Karpas-422 (cell line): ENCODE measurements around the gene NEK6. TPM values are rescaled to one million over a fixed set of nuclear protein-coding genes. Genes with fewer than 3 reads are reported as not detected.

Experiments
- DNase-seq: peaks from one replicate; pipeline ENCODE4 v3.0.0-alpha.2; 2015
- H2AFZ ChIP-seq: fragments of 200-600 bp; sonication (generic); 2 replicates; pipeline ENCODE4 v1.6.1; 2014; ENCODE audit warnings: antibody characterized with exemption, low read length, mixed read lengths
- H3K27ac ChIP-seq: fragments of 200-600 bp; sonication (generic); 2 replicates; pipeline ENCODE4 v1.5.1; 2014; ENCODE audit warnings: mild to moderate bottlenecking, low read length, moderate library complexity
- H3K27me3 ChIP-seq: fragments of 200-600 bp; sonication (generic); 2 replicates; pipeline ENCODE4 v1.6.1; 2014; ENCODE audit warnings: low read length, mixed read lengths
- H3K36me3 ChIP-seq: fragments of 200-600 bp; sonication (generic); 2 replicates; pipeline ENCODE4 v1.6.1; 2014; ENCODE audit warnings: low read length, mixed read lengths; ENCODE audit not compliant: insufficient read depth
- H3K4me1 ChIP-seq: fragments of 200-600 bp; sonication (generic); 2 replicates; pipeline ENCODE4 v1.6.1; 2014; ENCODE audit warnings: mild to moderate bottlenecking, low read length, mixed read lengths
- H3K4me2 ChIP-seq: fragments of 200-600 bp; sonication (generic); 2 replicates; pipeline ENCODE4 v1.6.1; 2014; ENCODE audit warnings: low read length, low read depth, mild to moderate bottlenecking; ENCODE audit not compliant: poor library complexity, severe bottlenecking
- H3K4me3 ChIP-seq: fragments of 200-600 bp; sonication (generic); 2 replicates; pipeline ENCODE4 v1.5.1; 2014; ENCODE audit warnings: mild to moderate bottlenecking, antibody characterized with exemption, low read length, mixed read lengths
- H3K79me2 ChIP-seq: fragments of 200-600 bp; sonication (generic); 2 replicates; pipeline ENCODE4 v1.6.1; 2014; ENCODE audit warnings: mild to moderate bottlenecking, low read length, mixed read lengths
- H3K9ac ChIP-seq: fragments of 200-600 bp; sonication (generic); 2 replicates; pipeline ENCODE4 v1.6.0; 2014; ENCODE audit warnings: low read length
- H3K9me2 ChIP-seq: fragments of 200-600 bp; sonication (generic), shearing (Covaris generic); replicated peaks from 2 replicates; pipeline ENCODE4 v1.6.0; 2014; ENCODE audit warnings: mild to moderate bottlenecking, low read length, moderate library complexity; ENCODE audit not compliant: insufficient read depth
- H3K9me3 ChIP-seq: fragments of 300-700, 200-600 bp; sonication (generic); 2 replicates; pipeline ENCODE4 v1.6.1; 2014; ENCODE audit warnings: low read length, mixed read lengths
- H4K20me1 ChIP-seq: fragments of 200-600 bp; sonication (generic); 2 replicates; pipeline ENCODE4 v1.6.1; 2014; ENCODE audit warnings: mild to moderate bottlenecking, antibody characterized with exemption, low read length, low read depth; ENCODE audit not compliant: insufficient read depth
- total RNA-seq: library from RNA; depleted of rRNA; stranded (reverse); fragments of >200 nt; shearing (Covaris generic); gene quantifications from 2 replicates; pipeline ENCODE4 v1.2.3, GENCODE V29; 2014; ENCODE audit warnings: low replicate concordance

The NEK6 gene
- total RNA-seq, 1 experiment from 2014 or later, result 77.9 TPM

GRCh38 chr9:124392871-124393460 lies 135.2 kb downstream of the NEK6 start:
- 0 out of 2 replicates have a peak, but pooled peaks cover 4% of the 10 kb centered on the region for H4K20me1 ChIP-seq

GRCh38 chr9:124394167-124394566 lies 136.4 kb downstream of the NEK6 start:
- Histone ChIP-seq H3K36me3 (peaks cover 15% of the 10 kb centered on the region; the same call in 1 of the 2 replicates), H3K4me3 (no peak overlapping the region), H3K27ac (peak overlapping the region; percentile 23; the same call in 1 of the 2 replicates), H4K20me1 (0 out of 2 replicates have a peak, but pooled peaks cover 4% of the 10 kb centered on the region), H3K9me3 (no peaks in the 10 kb centered on the region), H3K4me1 (peaks cover 35% of the 10 kb centered on the region), H3K27me3 (no peaks in the 10 kb centered on the region), H2AFZ (no peak overlapping the region), H3K4me2 (no peak overlapping the region), H3K79me2 (peaks cover 97% of the 10 kb centered on the region), H3K9ac (no peak overlapping the region), H3K9me2 (no peaks in the 10 kb centered on the region)
- no peak for DNase-seq

More at GRCh38 chr9:124392871-124393460, 135.2 kb downstream of the NEK6 start:
- H3K4me2 ChIP-seq, result no peak overlapping the region
- peaks cover 15% of the 10 kb centered on the region; the same call in 1 of the 2 replicates for H3K36me3 ChIP-seq
- H2AFZ ChIP-seq, result no peak overlapping the region
- peaks cover 43% of the 10 kb centered on the region for H3K4me1 ChIP-seq
- no peak overlapping the region for H3K4me3 ChIP-seq
- H3K79me2 ChIP-seq, result peaks cover 98% of the 10 kb centered on the region
- peak; percentile 54 for DNase-seq
- H3K9me2 ChIP-seq, result no peaks in the 10 kb centered on the region
- H3K27me3 ChIP-seq, result no peaks in the 10 kb centered on the region
- no peaks in the 10 kb centered on the region for H3K9me3 ChIP-seq
- H3K9ac ChIP-seq, result no peak overlapping the region
- H3K27ac ChIP-seq, result no peak overlapping the region

GRCh38 chr9:124394596-124394995 lies 136.8 kb downstream of the NEK6 start:
- Histone ChIP-seq H3K27ac (peak overlapping the region; percentile 23; the same call in 1 of the 2 replicates), H3K4me2 (no peak overlapping the region), H2AFZ (no peak overlapping the region), H3K9me3 (no peaks in the 10 kb centered on the region), H3K4me1 (peaks cover 31% of the 10 kb centered on the region), H3K4me3 (no peak overlapping the region), H3K9me2 (no peaks in the 10 kb centered on the region), H3K79me2 (peaks cover 97% of the 10 kb centered on the region), H3K36me3 (peaks cover 15% of the 10 kb centered on the region; the same call in 1 of the 2 replicates), H4K20me1 (0 out of 2 replicates have a peak, but pooled peaks cover 4% of the 10 kb centered on the region), H3K27me3 (no peaks in the 10 kb centered on the region), H3K9ac (no peak overlapping the region)
- no peak for DNase-seq

GRCh38 chr9:124395826-124396225 lies 138.1 kb downstream of the NEK6 start:
- Histone ChIP-seq H2AFZ (no peak overlapping the region), H3K4me1 (peaks cover 28% of the 10 kb centered on the region), H3K79me2 (peaks cover 97% of the 10 kb centered on the region), H3K4me2 (no peak overlapping the region), H3K36me3 (peaks cover 15% of the 10 kb centered on the region; the same call in 1 of the 2 replicates), H3K9me3 (no peaks in the 10 kb centered on the region), H3K4me3 (no peak overlapping the region), H3K9me2 (no peaks in the 10 kb centered on the region), H3K9ac (no peak overlapping the region), H3K27me3 (no peaks in the 10 kb centered on the region), H4K20me1 (0 out of 2 replicates have a peak, but pooled peaks cover 8% of the 10 kb centered on the region), H3K27ac (no peak overlapping the region)
- DNase-seq, result no peak

GRCh38 chr9:124398191-124398935 lies 140.6 kb downstream of the NEK6 start:
- no peaks in the 10 kb centered on the region for H3K9me2 ChIP-seq
- H3K9ac ChIP-seq, result no peak overlapping the region
- 0 out of 2 replicates have a peak, but pooled peaks cover 9% of the 10 kb centered on the region for H4K20me1 ChIP-seq
- H3K27me3 ChIP-seq, result no peaks in the 10 kb centered on the region
- peaks cover 17% of the 10 kb centered on the region; the same call in 1 of the 2 replicates for H3K36me3 ChIP-seq
- H3K4me1 ChIP-seq, result peaks cover 26% of the 10 kb centered on the region
- H3K4me3 ChIP-seq, result no peak overlapping the region
- no peak overlapping the region for H3K4me2 ChIP-seq
- no peaks in the 10 kb centered on the region for H3K9me3 ChIP-seq
- no peak overlapping the region for H3K27ac ChIP-seq
- peaks cover 95% of the 10 kb centered on the region for H3K79me2 ChIP-seq
- DNase-seq, result no peak
- no peak overlapping the region for H2AFZ ChIP-seq

- H3K4me1 ChIP-seq, result peaks cover 20% of the 10 kb centered on the region
- no peak overlapping the region for H3K4me3 ChIP-seq
- H2AFZ ChIP-seq, result no peak overlapping the region
- H3K9me3 ChIP-seq, result no peaks in the 10 kb centered on the region
- H4K20me1 ChIP-seq, result 0 out of 2 replicates have a peak, but pooled peaks cover 9% of the 10 kb centered on the region
- H3K36me3 ChIP-seq, result peaks cover 17% of the 10 kb centered on the region; the same call in 1 of the 2 replicates
- no peaks in the 10 kb centered on the region for H3K27me3 ChIP-seq
- H3K9ac ChIP-seq, result no peak overlapping the region
- no peak overlapping the region for H3K27ac ChIP-seq
- no peak for DNase-seq
- no peaks in the 10 kb centered on the region for H3K9me2 ChIP-seq
- H3K79me2 ChIP-seq, result peaks cover 94% of the 10 kb centered on the region
- H3K4me2 ChIP-seq, result no peak overlapping the region
Observed at GRCh38 chr9:124399323-124399967, 141.7 kb downstream of the NEK6 start.

GRCh38 chr9:124399968-124400940 lies 142.5 kb downstream of the NEK6 start:
- Histone ChIP-seq H3K79me2 (peaks cover 91% of the 10 kb centered on the region), H3K4me1 (peaks cover 14% of the 10 kb centered on the region), H3K27me3 (no peaks in the 10 kb centered on the region), H3K4me3 (no peak overlapping the region), H3K27ac (no peak overlapping the region), H3K4me2 (no peak overlapping the region), H3K9me2 (no peaks in the 10 kb centered on the region), H3K36me3 (peaks cover 16% of the 10 kb centered on the region; the same call in 1 of the 2 replicates), H3K9ac (no peak overlapping the region), H4K20me1 (0 out of 2 replicates have a peak, but pooled peaks cover 5% of the 10 kb centered on the region), H2AFZ (no peak overlapping the region), H3K9me3 (no peaks in the 10 kb centered on the region)
- no peak for DNase-seq
